ENCODE measurements around the gene TPRA1.

The TPRA1 gene

GRCh38 chr3:127590593-127591465 lies at the start of gene TPRA1:
TSS of gene TPRA1 (minus strand) at chr3:127590733. CDS start at chr3:127580146, 10,587 bp downstream.
- DNase-seq = peak; percentile 65

DNA sequence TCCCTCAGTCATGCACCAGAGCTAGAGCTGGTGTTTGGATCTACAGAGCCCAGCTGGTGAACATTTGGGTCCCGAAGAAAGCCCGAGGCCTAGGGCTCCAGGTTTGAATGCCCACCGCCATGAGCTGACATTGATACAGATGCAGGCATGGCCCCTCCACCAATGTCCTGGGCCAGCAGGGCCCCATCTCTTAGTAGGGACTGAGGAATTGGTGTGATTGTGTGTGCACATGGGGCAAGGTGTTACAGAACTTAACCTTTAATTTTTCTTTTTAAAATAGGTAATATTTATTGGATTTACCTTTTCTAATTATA lies 49.5 kb upstream of the TPRA1 start:
- no peak for DNase-seq

GRCh38 chr3:127639173-127640041 lies 48.9 kb upstream of the TPRA1 start:
- DNase-seq = no peak

DNA sequence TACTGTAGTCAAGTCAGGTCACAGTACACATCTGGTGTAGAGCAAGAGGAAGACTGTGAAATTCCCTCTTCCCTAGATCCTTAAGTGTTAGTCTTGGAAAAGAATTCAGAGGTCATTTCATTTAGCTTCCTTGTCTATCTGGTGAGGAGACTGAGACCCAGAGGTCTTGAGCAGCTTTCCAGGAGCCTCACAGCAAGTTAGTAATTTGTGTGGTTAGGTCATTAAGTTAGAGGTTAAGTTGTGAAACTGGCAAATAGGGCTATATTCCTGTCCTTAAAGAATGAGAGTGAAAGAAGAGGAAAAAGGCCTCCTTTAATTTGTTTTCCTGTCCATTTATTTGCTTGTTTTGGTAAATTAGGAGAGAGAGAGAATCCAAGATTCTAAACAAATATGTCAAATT lies 47.4 kb upstream of the TPRA1 start:
- no peak for DNase-seq

GRCh38 chr3:127637546-127637945 lies 47.0 kb upstream of the TPRA1 start:
- DNase-seq = no peak

- DNase-seq = no peak
Observed at GRCh38 chr3:127634653-127635052, 44.1 kb upstream of the TPRA1 start.

DNA sequence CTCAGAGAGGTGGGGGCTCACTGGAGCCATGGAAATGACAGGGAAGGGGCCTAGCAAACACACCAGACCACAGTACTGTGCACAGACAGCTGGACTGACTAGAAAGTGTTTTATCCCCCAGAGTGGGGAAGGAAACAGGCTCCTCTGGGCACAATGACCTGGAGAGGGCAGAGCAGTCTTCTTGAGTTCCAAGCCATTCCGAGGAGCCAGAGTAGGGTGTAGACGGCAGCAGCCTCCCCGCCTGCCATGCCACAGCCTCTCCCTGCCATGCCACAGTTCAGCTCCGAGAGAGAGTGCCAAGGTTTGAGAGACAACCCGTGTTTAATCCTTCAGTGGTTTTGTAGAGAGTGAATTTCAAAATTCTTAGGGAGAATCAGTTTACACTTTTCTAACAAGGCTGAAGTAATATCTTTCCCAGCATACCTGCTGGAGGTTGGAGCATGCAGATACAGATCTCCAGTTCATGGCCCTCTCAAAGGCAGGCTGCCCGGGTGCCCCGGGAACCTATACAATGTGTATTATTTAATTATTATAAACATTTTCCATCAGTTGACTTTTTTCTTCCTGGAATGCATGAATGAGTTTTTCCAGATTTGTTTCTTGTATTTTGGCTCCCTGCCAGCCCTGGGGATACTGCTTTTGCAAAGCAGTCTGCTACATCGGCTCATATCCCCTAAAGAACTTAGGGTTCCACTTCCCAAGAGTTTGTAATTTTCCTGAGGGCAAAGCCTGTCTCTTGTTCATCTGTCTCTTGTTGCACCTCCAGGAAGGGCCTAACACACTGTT lies 41.7 kb upstream of the TPRA1 start:
- no peak for DNase-seq

DNA sequence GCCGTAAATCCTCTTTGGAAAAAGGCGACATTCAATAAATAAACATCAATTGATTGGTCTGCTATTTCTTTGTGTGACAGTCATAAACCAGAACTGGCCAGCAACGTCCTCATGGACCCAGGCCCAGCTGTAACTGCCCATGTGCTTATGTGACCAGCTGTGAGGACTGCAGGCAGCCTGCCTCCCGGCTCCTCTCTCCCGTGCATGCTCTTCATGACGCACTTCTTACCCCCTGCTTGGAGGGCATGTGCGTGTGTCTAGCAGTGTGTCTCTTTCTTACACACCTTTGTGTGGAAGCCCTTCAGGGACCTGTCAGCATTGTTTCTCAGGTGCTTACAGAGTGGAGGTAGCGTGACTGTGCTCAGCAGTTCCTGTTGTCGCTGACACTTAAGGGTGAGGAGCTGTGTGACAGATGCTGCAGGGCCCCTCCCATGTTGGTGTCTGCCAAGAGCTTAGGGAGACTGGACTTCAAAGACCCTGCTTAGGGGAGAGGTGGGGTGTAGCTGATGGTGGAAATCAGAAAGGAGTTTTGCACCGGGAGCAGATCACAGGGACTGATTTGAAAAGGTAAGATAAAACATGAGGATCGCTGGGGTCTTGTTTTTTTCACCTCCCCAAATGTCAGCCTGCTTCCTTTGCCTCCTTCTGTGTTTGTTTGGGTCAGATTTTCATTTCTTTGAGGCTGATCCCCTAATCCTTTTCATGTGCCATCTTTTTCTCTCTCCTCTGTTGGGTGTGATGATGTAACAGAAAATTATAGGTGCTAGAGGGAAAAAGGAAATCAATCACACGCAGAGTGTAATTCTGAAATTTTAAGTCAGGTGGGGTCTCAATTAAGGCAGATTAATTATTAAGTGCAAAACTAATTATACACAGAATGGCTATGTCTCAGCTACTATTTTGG lies 40.5 kb upstream of the TPRA1 start:
- no peak for DNase-seq

DNA sequence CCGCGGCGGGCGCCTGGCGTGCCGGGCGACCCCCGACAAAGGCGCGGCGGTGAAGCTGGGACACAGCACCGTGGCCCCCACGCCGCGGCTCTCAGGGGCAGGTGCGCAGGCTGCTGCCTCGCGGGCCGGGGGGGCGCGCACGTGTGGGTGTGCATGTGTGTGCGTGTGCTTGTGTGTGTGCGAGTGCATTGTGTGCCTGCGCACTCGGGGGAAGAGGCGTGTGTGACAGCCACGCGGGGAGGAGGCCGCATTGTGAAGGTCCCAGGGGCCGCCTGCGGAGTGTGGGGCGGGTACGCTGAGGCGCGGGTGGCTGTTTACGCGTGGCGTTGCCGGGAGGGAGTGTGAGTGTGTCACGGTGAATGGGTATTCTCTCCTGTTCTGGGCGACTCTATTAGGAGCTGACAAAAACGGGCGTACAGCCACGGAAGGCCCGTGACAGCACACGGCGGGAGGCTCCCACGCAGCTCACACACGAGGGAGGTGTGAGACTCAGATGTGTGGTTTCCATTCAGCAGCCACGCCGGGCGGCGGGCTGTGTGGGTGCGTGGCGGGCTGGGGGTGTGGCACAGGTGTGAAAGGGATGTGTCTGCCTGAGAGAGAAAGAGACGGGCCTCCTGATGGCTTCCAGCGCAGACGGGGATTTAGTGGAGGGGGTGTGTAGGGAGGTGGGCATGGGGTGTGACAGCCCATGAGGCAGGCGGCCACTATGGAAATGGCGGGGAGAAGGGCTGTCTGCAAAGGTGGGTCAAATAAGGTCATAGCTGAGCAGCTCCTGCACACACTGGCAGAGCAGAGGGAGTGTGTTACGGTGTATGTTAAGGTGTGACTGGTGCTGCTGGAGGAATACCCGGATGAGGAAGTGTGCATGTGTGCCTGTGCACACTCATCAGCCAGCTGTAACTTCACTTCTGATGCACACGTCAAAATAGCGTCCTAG lies 39.2 kb upstream of the TPRA1 start:
- DNase-seq = peak; percentile 23

DNA sequence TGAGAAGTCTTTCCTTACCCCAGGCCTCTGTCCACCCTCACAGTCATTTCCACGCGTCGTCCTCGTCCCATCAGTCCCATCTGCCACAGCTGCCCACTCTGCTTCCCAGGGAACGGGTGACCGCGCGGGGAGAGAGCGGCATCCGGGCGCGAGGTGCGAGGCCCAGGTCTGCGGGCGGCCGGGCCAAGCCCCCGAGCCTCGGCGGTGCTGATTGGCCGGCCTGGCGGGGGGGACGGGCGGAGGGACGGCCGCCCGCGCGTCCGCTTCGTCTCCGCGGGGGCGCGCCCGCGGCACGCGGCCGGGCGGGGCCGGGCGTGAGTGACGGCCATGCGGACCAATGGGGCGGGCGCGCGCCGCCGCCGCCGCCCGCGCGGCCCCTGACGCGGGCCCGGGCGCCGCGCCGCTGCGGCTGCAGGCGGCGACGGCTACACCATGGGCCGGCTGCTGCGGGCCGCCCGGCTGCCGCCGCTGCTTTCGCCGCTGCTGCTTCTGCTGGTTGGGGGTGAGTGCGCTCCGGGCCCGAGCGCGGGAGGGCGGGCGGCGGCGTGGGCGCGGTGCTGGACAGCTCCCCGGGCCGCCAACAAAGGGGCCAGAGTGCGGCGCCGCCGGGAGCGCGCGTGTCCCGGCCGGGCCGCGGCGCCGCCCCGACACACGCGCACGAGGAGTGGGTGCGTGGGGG lies 38.4 kb upstream of the TPRA1 start, which contains the start of gene PODXL2:
Gene PODXL2, plus strand, starts transcription at position 398 of the 679 bp plus-strand sequence. Its CDS starts 35 bp downstream, at position 433.
- DNase-seq = peak; percentile 13

GRCh38 chr3:127628426-127628787 lies 37.9 kb upstream of the TPRA1 start:
- DNase-seq = no peak

DNA sequence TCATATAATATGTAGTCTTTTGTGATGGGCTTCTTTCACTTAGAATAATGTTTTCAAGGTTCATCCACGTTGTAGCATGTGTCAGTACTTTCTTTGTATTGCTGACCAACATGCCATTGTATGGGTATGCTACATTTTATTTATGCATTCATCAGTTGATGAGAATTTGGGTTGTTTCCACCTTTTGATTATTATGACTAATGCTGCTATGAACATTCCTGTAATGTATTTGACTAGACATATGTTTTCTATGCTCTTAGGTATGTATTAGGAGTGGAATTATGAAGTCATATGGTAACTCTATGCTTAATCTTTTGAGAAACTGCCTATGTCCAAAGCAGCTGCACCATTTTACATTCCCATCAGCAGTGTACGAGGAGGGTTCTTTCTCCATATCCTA lies 35.3 kb upstream of the TPRA1 start:
- no peak for DNase-seq

DNA sequence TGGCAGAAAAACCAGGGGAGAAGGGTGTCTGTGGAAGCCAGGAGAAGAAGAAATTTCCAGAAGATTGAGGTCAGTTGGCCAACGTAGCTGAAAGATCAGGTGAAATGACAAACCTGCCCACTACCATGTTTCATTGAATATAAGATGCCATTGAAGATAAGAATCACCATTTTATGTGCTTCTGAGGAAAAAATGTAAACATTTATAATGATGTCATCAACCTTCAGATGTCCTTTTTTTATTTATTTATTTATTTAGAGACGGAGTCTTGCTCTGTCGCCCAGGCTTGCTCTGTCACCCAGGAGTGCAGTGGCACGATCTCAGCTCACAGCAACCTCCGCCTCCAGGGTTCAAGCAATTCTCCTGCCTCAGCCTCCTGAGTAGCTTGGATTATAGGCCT lies 33.5 kb upstream of the TPRA1 start:
- DNase-seq = no peak

DNA sequence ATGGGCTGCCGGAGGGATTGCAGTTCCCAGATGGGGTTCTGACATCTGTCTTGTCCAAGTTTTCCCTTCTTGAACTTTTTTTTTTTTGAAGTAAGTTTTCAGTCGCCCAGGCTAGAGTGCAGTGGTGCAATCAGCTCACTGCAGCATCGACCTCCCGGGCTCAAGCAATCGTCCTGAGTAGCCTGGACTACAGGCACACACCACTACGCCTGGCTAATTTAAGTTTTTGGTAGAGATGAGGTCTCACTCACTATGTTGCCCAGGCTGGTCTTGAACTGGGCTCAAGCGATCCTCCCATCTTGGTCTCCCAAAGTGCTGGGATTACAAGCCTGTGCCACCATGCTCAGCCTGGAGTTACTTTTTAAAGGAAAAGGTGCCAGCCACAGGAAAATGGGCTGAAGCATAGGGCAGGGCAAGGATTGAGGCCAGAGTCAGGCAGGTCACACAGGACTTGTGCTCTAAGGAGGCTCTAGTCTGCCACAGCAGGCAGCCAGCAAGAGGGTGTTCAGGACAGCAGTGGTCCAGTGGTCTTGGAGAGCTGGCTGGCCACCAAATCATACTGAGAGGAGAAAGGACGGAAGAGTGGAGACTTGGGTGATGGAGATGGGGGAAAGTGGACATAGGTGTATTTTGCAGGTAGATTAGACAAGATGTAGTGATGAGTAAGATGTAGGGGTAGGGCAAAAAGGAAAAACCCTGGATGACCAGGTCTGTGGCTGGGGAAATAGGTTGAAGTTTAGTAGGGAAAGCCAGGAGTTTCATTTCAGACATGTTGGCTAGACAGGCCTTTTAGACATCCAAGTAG lies 32.4 kb upstream of the TPRA1 start:
- no peak for DNase-seq

GRCh38 chr3:127622031-127622430 lies 31.5 kb upstream of the TPRA1 start:
- no peak for DNase-seq

DNA sequence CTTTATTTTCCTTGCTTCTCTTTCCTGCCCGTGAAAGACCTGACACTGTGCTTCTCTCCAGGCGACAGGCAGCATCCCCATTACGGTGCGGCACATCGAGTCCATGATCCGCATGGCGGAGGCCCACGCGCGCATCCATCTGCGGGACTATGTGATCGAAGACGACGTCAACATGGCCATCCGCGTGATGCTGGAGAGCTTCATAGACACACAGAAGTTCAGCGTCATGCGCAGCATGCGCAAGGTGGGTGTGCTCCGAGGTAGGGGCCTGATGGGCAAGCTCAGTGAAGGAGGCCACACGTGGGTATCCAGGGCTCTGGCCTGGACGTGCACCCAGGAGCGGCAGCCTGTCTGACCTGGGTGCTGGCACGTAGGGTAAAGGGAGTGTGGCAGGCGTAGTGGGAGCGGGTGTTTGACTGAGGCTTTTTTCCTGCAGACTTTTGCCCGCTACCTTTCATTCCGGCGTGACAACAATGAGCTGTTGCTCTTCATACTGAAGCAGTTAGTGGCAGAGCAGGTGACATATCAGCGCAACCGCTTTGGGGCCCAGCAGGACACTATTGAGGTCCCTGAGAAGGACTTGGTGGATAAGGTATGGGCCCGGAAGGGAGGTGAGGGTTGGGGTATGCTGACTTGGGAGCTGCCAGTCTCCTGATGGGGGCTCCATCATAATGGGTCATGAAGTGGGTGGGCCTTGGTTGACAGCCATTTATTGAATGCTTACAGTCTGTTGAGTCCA lies 30.3 kb upstream of the TPRA1 start:
- DNase-seq = no peak

GRCh38 chr3:127618891-127619290 lies 28.4 kb upstream of the TPRA1 start:
- DNase-seq = no peak

GRCh38 chr3:127616836-127617605 lies 26.5 kb upstream of the TPRA1 start:
- no peak for DNase-seq
